ENCODE measurements around the gene NCL.

DNA sequence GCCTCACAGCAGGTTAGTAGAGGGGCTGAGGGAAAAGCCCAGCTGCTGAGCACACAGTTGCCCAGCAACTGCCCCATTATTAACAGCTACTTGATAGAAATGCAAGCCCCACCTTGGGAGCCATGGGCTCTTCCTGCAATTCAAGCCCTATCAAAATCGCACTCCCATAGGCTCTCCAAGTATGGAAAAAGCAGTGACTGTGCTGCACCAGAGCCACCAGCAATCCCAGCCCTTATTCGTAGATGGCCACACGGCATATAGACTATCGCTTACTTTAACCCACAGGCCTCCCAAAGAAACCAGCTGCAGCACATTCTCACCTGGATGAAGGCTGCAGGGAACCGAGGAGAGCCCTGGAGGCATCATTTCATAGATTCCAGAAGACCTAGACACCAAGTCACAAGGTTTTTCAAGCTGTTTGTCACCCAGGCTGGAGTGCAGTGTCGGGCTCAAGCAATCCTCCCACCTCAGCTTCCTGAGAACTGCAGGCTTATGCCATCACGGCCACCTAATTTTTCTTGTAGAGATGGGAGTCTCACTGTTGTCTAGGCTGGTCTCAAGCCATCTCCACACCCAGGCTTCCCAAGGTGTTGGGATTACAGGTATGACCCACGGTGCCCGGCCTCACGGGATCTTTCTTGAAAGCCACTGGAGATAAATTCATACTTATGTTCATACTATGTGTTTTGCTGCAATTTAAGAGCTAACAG lies 11.3 kb downstream of the NCL start:
- TF ChIP-seq, protein P1, sequence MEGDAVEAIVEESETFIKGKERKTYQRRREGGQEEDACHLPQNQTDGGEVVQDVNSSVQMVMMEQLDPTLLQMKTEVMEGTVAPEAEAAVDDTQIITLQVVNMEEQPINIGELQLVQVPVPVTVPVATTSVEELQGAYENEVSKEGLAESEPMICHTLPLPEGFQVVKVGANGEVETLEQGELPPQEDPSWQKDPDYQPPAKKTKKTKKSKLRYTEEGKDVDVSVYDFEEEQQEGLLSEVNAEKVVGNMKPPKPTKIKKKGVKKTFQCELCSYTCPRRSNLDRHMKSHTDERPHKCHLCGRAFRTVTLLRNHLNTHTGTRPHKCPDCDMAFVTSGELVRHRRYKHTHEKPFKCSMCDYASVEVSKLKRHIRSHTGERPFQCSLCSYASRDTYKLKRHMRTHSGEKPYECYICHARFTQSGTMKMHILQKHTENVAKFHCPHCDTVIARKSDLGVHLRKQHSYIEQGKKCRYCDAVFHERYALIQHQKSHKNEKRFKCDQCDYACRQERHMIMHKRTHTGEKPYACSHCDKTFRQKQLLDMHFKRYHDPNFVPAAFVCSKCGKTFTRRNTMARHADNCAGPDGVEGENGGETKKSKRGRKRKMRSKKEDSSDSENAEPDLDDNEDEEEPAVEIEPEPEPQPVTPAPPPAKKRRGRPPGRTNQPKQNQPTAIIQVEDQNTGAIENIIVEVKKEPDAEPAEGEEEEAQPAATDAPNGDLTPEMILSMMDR (IDR thresholded peaks at IDR 0.05) = no peak
- TF ChIP-seq POLR2A (IDR thresholded peaks at IDR 0.05) (no peak), POLR2AphosphoS5 (IDR thresholded peaks at IDR 0.05) (no peak)
